WTC11 (cell line): ENCODE measurements around the gene PIGZ. TPM values are rescaled to one million over a fixed set of nuclear protein-coding genes. Genes with fewer than 3 reads are reported as not detected.

Source experiments
- ATAC-seq: fragments of 200-7000 bp; cut with Tn5 transposase; 2 replicates; pipeline ENCODE4 v1.10.0; 2021; ENCODE audit warnings: mild to moderate bottlenecking, moderate library complexity
- CTCF ChIA-PET: fragments of 300-600 bp; sonication (Branson Sonifier 250); formaldehyde crosslinking; loops from one replicate; lab custom pipeline; 2021; ENCODE audit warnings: antibody characterized with exemption; lab: Charles Lee
- POLR2A ChIA-PET: fragments of 350-600 bp; sonication (Branson Sonifier 250); formaldehyde crosslinking; loops from one replicate; lab custom pipeline; 2021; ENCODE audit warnings: antibody characterized with exemption; lab: Charles Lee
- DNase-seq: peaks from one replicate; pipeline ENCODE4 v3.0.0; 2021; ENCODE audit warnings: low spot score
- H3K27ac Mint-ChIP-seq: 2 replicates; pipeline ENCODE4 v1.8.0; 2021; ENCODE audit warnings: mixed read lengths
- H3K27me3 Mint-ChIP-seq: 2 replicates; pipeline ENCODE4 v1.8.0; 2021; ENCODE audit warnings: low read depth, mild to moderate bottlenecking, moderate library complexity, mixed read lengths
- H3K36me3 Mint-ChIP-seq: 2 replicates; pipeline ENCODE4 v1.8.0; 2021; ENCODE audit warnings: mixed read lengths
- H3K4me1 Mint-ChIP-seq: 2 replicates; pipeline ENCODE4 v1.8.0; 2022; ENCODE audit warnings: mixed read lengths
- H3K4me3 Mint-ChIP-seq: 2 replicates; pipeline ENCODE4 v1.8.0; 2021; ENCODE audit warnings: mild to moderate bottlenecking, moderate library complexity, mixed read lengths
- H3K9me3 Mint-ChIP-seq: 2 replicates; pipeline ENCODE4 v1.8.0; 2021; ENCODE audit warnings: mixed read lengths
- ATF2 ChIP-seq: sonication (generic); formaldehyde crosslinking; IDR thresholded peaks from 2 replicates; pipeline ENCODE4 v1.8.1; 2022; ENCODE audit warnings: low read depth, missing genetic modification reagents, borderline replicate concordance
- CBFB ChIP-seq: sonication (generic); formaldehyde crosslinking; IDR thresholded peaks from 2 replicates; pipeline ENCODE4 v1.8.1; 2022; ENCODE audit warnings: mild to moderate bottlenecking, low read depth, missing genetic modification reagents
- CTCF ChIP-seq: fragments of 200-600 bp; IDR thresholded peaks from 2 replicates; pipeline ENCODE4 v1.8.0; 2022; ENCODE audit warnings: antibody characterized with exemption
- E2F1 ChIP-seq: sonication (generic); formaldehyde crosslinking; IDR thresholded peaks from 2 replicates; pipeline ENCODE4 v1.8.0; 2022; ENCODE audit warnings: mild to moderate bottlenecking, missing genetic modification reagents
- E2F4 ChIP-seq: sonication (generic); formaldehyde crosslinking; IDR thresholded peaks from 2 replicates; pipeline ENCODE4 v1.8.1; 2022; ENCODE audit warnings: low read depth, mild to moderate bottlenecking, moderate library complexity, missing genetic modification reagents, borderline replicate concordance
- ESRRA ChIP-seq: sonication (generic); formaldehyde crosslinking; IDR thresholded peaks from 2 replicates; pipeline ENCODE4 v1.8.1; 2022; ENCODE audit warnings: mild to moderate bottlenecking, missing genetic modification reagents, borderline replicate concordance
- FOXP1 ChIP-seq: sonication (generic); formaldehyde crosslinking; IDR thresholded peaks from 2 replicates; pipeline ENCODE4 v1.8.0; 2022; ENCODE audit warnings: missing genetic modification reagents, mild to moderate bottlenecking, moderate library complexity, borderline replicate concordance
- GRHL2 ChIP-seq: fragments of 250-450 bp; sonication (Bioruptor Pico); IDR thresholded peaks from 2 replicates; pipeline ENCODE4 v1.8.0; 2022; ENCODE audit warnings: mild to moderate bottlenecking, moderate library complexity; ENCODE audit not compliant: insufficient replicate concordance, severe bottlenecking
- IRF2 ChIP-seq: sonication (generic); formaldehyde crosslinking; IDR thresholded peaks from 2 replicates; pipeline ENCODE4 v1.8.0; 2022; ENCODE audit warnings: low read depth, missing genetic modification reagents, borderline replicate concordance
- JAZF1 ChIP-seq: fragments of 250-450 bp; sonication (Bioruptor Pico); IDR thresholded peaks from 2 replicates; pipeline ENCODE4 v1.9.0; 2021; ENCODE audit warnings: moderate library complexity, mild to moderate bottlenecking, inconsistent platforms
- MXD4 ChIP-seq: fragments of 250-450 bp; sonication (Bioruptor Pico); IDR thresholded peaks from 2 replicates; pipeline ENCODE4 v1.8.0; 2021; ENCODE audit warnings: mild to moderate bottlenecking, moderate library complexity, borderline replicate concordance
- NFATC4 ChIP-seq: fragments of 250-450 bp; sonication (Bioruptor Pico); IDR thresholded peaks from 2 replicates; pipeline ENCODE4 v1.9.0; 2021; ENCODE audit warnings: mild to moderate bottlenecking
- TCF7 ChIP-seq: sonication (generic); formaldehyde crosslinking; IDR thresholded peaks from 2 replicates; pipeline ENCODE4 v1.8.0; 2022; ENCODE audit warnings: mild to moderate bottlenecking, low read depth, missing genetic modification reagents, moderate library complexity
- USF2 ChIP-seq: sonication (generic); formaldehyde crosslinking; IDR thresholded peaks from 2 replicates; pipeline ENCODE4 v1.8.1; 2023; ENCODE audit warnings: mild to moderate bottlenecking, missing genetic modification reagents, moderate library complexity
- ZBTB21 ChIP-seq: sonication (generic); formaldehyde crosslinking; IDR thresholded peaks from 2 replicates; pipeline ENCODE4 v1.8.1; 2023; ENCODE audit warnings: mild to moderate bottlenecking, missing genetic modification reagents, borderline replicate concordance
- ZNF317 ChIP-seq: sonication (generic); formaldehyde crosslinking; IDR thresholded peaks from 2 replicates; pipeline ENCODE4 v1.8.1; 2023; ENCODE audit warnings: low read depth, mild to moderate bottlenecking, moderate library complexity, missing genetic modification reagents, borderline replicate concordance
- total RNA-seq: library from RNA; stranded (reverse); gene quantifications from 3 replicates; pipeline ENCODE4 v1.2.3, GENCODE V29; 2021

PIGZ gene
- total RNA-seq, 1 experiment from 2014 or later, result 0.37 TPM

GRCh38 chr3:197015790-197016736 lies 47.4 kb upstream of the PIGZ start (continued):
- TF ChIP-seq ATF2 (CRISPR knock-in tag) (no peak), MXD4 (CRISPR knock-in tag) (no peak)

- H3K4me3 Mint-ChIP-seq, result no peak overlapping the region
- no peaks in the 10 kb centered on the region for H3K4me1 Mint-ChIP-seq
- H3K27me3 Mint-ChIP-seq, result no peaks in the 10 kb centered on the region; the same call in 1 of the 2 replicates
- POLR2A ChIA-PET, result no interaction called here
- H3K36me3 Mint-ChIP-seq, result no peaks in the 10 kb centered on the region
- CTCF ChIA-PET, result no interaction called here
- H3K27ac Mint-ChIP-seq, result no peak overlapping the region
- TF ChIP-seq E2F1 (CRISPR knock-in tag), result no peak
- no peak for TF ChIP-seq ESRRA (CRISPR knock-in tag)
- no peak for TF ChIP-seq USF2 (CRISPR knock-in tag)
- TF ChIP-seq GRHL2 (CRISPR knock-in tag), result no peak
- no peak for TF ChIP-seq ZNF317 (CRISPR knock-in tag)
- TF ChIP-seq JAZF1, result no peak
- DNase-seq (no peak), ATAC-seq (no peak)
- H3K9me3 Mint-ChIP-seq, result no peaks in the 10 kb centered on the region
Measured at GRCh38 chr3:197014942-197015575, 46.4 kb upstream of the PIGZ start.

GRCh38 chr3:197014024-197014423 lies 45.4 kb upstream of the PIGZ start:
- DNase-seq (no peak), ATAC-seq (no peak)
- no peaks in the 10 kb centered on the region; the same call in 1 of the 2 replicates for H3K27me3 Mint-ChIP-seq
- no peak for TF ChIP-seq TCF7 (CRISPR knock-in tag)
- H3K4me1 Mint-ChIP-seq, result no peaks in the 10 kb centered on the region
- CTCF ChIA-PET, result no interaction called here
- H3K27ac Mint-ChIP-seq, result no peak overlapping the region
- no peaks in the 10 kb centered on the region for H3K36me3 Mint-ChIP-seq
- no peak overlapping the region for H3K4me3 Mint-ChIP-seq
- POLR2A ChIA-PET, result no interaction called here
- no peaks in the 10 kb centered on the region for H3K9me3 Mint-ChIP-seq

- Mint-ChIP-seq H3K4me3 (no peak overlapping the region), H3K36me3 (no peaks in the 10 kb centered on the region), H3K9me3 (no peaks in the 10 kb centered on the region), H3K27me3 (no peaks in the 10 kb centered on the region; the same call in 1 of the 2 replicates), H3K4me1 (no peaks in the 10 kb centered on the region), H3K27ac (no peak overlapping the region)
- ChIA-PET POLR2A (no interaction called here), CTCF (interaction anchor here (1.5 kb wide), 1 partner anchor 10 kb away, joined by 6 read pairs; no protein-coding TSS in a partner anchor)
- DNase-seq (no peak), ATAC-seq (no peak)
- TF ChIP-seq CTCF (no peak), E2F4 (CRISPR knock-in tag) (no peak), ZBTB21 (CRISPR knock-in tag) (no peak), GRHL2 (CRISPR knock-in tag) (no peak), FOXP1 (CRISPR knock-in tag) (no peak), NFATC4 (CRISPR knock-in tag) (no peak), E2F1 (CRISPR knock-in tag) (no peak), IRF2 (no peak), ESRRA (CRISPR knock-in tag) (no peak), CBFB (CRISPR knock-in tag) (no peak)
Measured at GRCh38 chr3:197012540-197012883, 43.9 kb upstream of the PIGZ start.
